ENCODE measurements around the gene SERPINB4.

Gene SERPINB4

GRCh38 chr18:63626431-63626830 lies 17.6 kb downstream of the SERPINB4 start:
- no peak for TF ChIP-seq CTCF (IDR thresholded peaks at IDR 0.05; ENCODE audit: low read depth, low read length)
- peaks cover 29% of the 10 kb centered on the region for H3K9me3 ChIP-seq (ENCODE audit: severe bottlenecking)
- DNase-seq, result no peak
- H3K27ac ChIP-seq, result no peak overlapping the region
- no peak overlapping the region for H3K4me3 ChIP-seq (ENCODE audit: low read depth, low read length)
- H3K36me3 ChIP-seq, result no peaks in the 10 kb centered on the region
- H3K27me3 ChIP-seq (ENCODE audit: insufficient read depth, low read depth, severe bottlenecking), result no peaks in the 10 kb centered on the region

- Histone ChIP-seq H3K27me3 (ENCODE audit: insufficient read depth, low read depth, severe bottlenecking) (no peaks in the 10 kb centered on the region), H3K4me3 (ENCODE audit: low read depth, low read length) (no peak overlapping the region), H3K27ac (no peak overlapping the region), H3K9me3 (ENCODE audit: severe bottlenecking) (peaks cover 32% of the 10 kb centered on the region), H3K36me3 (no peaks in the 10 kb centered on the region)
- no peak for TF ChIP-seq CTCF (IDR thresholded peaks at IDR 0.05; ENCODE audit: low read depth, low read length)
- DNase-seq, result no peak
Measured at GRCh38 chr18:63624863-63625262, 19.2 kb downstream of the SERPINB4 start.

- TF ChIP-seq CTCF (IDR thresholded peaks at IDR 0.05; ENCODE audit: low read depth, low read length), result no peak
- H3K4me3 ChIP-seq (ENCODE audit: low read depth, low read length), result no peak overlapping the region
- no peak overlapping the region for H3K27ac ChIP-seq
- H3K36me3 ChIP-seq, result no peaks in the 10 kb centered on the region
- no peak for DNase-seq
- H3K9me3 ChIP-seq (ENCODE audit: severe bottlenecking), result peaks cover 9% of the 10 kb centered on the region
- no peaks in the 10 kb centered on the region for H3K27me3 ChIP-seq (ENCODE audit: insufficient read depth, low read depth, severe bottlenecking)
Measured at GRCh38 chr18:63619661-63620060, 24.4 kb downstream of the SERPINB4 start.

- no peak for DNase-seq
- no peak overlapping the region for H3K27ac ChIP-seq
- H3K9me3 ChIP-seq (ENCODE audit: severe bottlenecking), result peaks cover 3% of the 10 kb centered on the region
- TF ChIP-seq CTCF (IDR thresholded peaks at IDR 0.05; ENCODE audit: low read depth, low read length), result no peak
- H3K36me3 ChIP-seq, result no peaks in the 10 kb centered on the region
- H3K27me3 ChIP-seq (ENCODE audit: insufficient read depth, low read depth, severe bottlenecking), result no peaks in the 10 kb centered on the region
- H3K4me3 ChIP-seq (ENCODE audit: low read depth, low read length), result no peak overlapping the region
Measured at GRCh38 chr18:63617915-63618234, 26.2 kb downstream of the SERPINB4 start.

GRCh38 chr18:63617049-63617914 lies 26.8 kb downstream of the SERPINB4 start:
- TF ChIP-seq CTCF (IDR thresholded peaks at IDR 0.05; ENCODE audit: low read depth, low read length), result no peak
- Histone ChIP-seq H3K9me3 (ENCODE audit: severe bottlenecking) (peaks cover 3% of the 10 kb centered on the region), H3K27ac (no peak overlapping the region), H3K27me3 (ENCODE audit: insufficient read depth, low read depth, severe bottlenecking) (no peaks in the 10 kb centered on the region), H3K36me3 (no peaks in the 10 kb centered on the region), H3K4me3 (ENCODE audit: low read depth, low read length) (no peak overlapping the region)
- peak; percentile 41 for DNase-seq

- no peak for DNase-seq
- TF ChIP-seq CTCF (IDR thresholded peaks at IDR 0.05; ENCODE audit: low read depth, low read length), result no peak
- no peaks in the 10 kb centered on the region for H3K36me3 ChIP-seq
- H3K27ac ChIP-seq, result no peak overlapping the region
- no peaks in the 10 kb centered on the region for H3K27me3 ChIP-seq (ENCODE audit: insufficient read depth, low read depth, severe bottlenecking)
- H3K9me3 ChIP-seq (ENCODE audit: severe bottlenecking), result no peaks in the 10 kb centered on the region
- no peak overlapping the region for H3K4me3 ChIP-seq (ENCODE audit: low read depth, low read length)
Measured at GRCh38 chr18:63613420-63613819, 30.6 kb downstream of the SERPINB4 start.
